NCI-H748 (cell line): Measurements from ENCODE around the gene SCARF2.
"Not testable (repeated sequence)": the region's sequence is repeated elsewhere in the genome, so short reads cannot be mapped to it uniquely, and the experiment has no call there.

Source experiments
- DNase-seq: peaks from one replicate; lab custom pipeline; 2025; ENCODE audit not compliant: unreplicated experiment; lab: John Stamatoyannopoulos, UW

Gene SCARF2

DNA sequence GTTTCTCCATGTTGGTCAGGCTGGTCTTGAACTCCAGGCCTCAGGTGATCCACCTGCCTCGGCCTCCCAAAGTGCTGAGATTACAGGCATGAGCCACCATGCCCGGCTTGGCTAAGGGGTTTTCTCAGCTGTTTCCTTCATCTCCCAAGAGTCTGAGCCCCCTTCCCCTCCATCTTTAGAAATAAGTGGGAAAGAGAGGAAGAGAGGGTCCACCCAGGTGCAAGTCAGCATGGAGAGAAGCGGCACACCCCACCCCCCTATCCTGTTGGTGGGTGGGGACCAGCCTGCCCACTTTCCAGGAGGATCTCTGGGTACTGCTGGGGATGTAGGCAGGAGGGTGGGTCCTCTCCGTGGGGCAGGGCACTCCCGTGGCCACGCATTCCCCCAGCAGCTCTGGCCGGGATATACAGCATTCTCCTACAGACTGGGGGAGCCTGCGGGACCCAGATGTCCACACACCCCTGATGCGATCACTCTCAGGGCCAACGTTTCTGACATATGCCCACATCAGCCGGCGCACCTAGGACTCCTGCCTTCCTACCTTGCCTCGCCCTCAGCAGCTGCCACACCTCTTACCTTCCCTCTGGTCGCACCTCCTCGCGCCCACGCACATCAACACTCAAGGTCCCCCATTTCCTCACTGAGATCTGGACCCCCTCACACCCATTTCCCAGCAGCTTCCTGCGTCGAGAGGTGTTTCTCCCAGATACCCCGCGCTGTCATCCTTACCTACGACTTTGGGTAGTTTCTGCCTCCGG is 8.9 kb downstream of the SCARF2 start:
- DNase-seq: no peak

DNA sequence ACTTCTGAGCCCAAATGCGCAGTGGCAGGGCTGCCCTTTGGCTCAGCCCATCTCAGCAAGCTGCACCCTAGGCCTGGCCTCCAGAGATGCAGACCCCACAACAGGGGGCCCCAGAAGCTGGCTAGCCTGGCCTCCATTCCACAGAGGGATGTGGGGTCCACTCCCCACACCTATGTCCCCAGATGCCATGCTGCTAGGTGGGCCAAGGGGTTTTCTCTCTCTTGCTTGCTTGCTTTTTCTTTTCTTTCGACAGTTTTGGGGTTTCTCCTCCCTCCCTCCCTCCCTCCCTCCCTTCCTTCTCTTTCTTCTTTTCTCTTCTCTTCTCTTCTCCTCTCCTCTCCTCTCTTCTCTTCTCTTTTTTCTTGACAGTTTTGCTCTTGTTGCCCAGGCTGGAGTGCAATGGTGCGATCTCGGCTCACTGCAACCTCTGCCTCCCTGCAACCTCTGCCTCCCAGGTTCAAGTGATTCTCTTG is 9.6 kb downstream of the SCARF2 start:
- DNase-seq: no peak

DNA sequence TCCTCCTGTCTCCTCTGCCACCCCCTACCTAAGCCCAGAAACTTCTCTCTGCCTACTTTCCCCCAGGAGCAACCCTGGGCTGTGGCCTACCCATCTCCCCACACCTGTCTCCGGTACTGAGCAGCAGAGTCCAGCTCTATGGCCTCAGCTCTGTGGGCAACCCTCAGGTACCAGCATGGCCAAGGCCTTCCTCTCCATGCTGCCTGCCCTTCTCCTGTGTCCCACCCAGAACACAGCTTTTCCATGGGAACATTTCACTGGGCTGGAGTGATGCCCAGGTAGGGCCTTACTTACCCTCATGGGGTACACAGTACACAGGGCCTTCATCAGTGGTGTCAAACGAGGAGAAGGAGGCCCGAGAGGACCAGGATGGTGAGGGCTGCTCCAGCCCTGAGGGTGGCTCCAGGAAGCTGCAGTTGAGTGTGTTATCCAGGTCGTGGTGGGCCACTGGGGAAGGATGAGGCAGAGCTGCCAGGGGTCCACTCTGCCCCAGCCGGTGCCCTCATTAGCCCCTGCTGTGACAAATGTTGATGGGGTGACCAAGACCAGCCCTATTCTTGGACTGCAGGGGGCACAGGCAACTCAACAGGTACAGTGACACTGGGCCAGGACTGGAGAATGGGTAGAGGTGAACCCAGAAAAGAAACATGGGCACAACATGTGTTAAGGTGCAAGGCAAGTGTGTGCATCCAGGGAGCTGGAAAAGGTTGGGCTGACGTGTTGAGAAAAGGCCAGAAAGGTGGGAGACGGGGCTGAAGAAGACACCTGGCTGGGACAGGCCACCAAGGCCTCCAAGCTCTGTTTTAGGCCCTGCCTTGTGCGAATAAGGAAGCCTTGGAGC is 10.3 kb downstream of the SCARF2 start:
- DNase-seq: no peak

DNA sequence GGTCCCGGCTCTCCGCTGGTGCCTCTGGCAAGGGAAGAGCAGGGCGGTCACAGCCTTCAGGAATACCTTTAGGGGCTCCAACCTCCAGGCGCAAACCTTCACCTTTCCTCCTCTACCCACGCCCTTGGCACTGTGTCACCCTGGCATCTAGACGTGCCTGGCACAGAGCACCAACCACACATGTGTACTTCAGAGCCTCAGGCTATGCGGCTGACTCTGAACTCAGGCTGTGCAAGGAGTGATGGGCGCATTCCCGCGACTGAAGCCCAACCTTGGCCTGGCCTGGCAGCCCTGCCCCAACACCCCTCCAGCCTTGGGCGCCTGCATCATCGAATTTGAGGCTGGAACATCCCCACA is 11.4 kb downstream of the SCARF2 start:
- no peak for DNase-seq

DNA sequence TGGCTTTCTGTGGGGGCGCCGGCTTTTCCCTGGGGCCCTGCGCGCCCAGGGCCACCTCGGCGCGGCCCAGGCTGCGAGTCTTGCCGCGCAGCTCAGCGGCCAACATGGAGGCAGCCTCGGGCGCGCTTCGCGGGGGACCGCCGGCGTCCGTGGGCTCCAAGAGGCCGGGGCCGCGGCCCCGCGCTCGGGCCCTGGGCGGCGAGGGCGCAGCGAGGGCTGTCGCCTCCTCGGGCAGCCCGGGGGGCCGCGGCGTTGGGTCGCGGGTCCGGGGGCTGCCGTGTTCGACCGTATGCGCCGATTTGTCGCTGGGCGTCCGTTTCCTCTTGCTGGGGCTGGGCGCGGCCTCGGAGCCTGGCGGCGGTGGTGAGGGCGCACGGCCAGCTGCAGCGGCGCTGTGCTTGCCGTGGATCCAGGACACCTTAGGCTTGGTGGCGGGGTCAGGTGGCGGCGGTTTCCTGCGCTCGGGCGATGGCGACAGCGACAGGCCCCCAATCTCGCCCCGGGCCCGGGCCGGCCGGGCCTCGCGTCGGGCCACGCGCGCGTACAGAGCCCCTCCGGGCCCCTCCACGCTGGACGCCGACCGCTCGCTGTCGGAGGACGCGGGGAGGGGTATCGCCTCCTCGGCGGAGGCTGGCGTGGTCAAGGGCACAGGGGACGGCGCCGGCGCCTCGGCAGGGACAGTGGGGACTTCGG is 11.9 kb downstream of the SCARF2 start:
- DNase-seq: no peak

DNA sequence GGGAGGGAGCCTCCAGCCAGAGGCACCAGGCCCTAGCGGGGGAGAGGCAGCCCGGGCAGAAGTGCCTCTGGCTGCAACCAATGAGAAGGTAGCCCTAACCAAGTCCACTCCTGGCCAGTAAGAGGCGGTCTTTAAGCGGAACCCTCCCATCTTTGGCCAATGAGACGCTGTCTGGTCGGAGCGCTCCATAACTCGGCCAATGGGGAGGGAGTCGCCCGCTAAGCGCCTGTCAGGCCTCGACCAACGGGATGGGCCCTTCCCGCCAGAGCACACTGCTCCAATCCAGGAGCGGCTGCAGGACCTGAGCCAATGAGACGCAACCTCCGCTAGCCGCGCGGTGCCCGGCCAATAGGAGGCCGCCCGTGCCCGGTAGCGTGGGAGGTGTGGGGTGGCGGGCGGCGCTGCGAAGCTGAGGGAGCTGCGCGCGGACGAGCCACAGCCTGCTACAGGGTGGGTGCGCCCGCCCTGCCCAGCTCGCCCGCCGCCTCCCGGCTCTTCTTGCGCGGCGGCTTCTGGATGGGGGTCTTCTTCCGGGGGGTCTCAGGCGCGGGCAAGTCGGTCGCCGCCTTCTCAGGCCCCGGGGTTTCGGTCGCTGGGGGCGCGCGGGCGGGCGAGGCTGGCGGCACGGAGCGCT is 12.6 kb downstream of the SCARF2 start:
- DNase-seq: no peak

DNA sequence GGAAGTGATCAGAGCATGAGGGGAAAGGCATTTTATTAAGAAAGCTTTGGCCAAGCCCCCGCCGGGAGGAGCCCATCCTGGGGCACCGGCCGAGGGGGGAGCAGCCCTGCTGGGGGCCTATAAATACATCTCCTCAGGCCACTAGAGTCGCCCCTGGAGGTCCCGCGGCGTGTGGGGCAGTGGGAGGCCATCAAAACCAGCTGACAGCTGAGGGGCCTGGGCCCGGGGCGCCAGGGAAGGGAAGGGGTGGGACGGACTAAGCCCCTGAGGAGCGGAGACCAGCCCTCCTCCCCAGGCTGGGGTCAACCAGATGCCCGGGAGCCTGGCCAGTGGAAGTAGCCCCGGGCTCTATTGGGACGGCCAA is 13.1 kb downstream of the SCARF2 start:
- DNase-seq: no peak

DNA sequence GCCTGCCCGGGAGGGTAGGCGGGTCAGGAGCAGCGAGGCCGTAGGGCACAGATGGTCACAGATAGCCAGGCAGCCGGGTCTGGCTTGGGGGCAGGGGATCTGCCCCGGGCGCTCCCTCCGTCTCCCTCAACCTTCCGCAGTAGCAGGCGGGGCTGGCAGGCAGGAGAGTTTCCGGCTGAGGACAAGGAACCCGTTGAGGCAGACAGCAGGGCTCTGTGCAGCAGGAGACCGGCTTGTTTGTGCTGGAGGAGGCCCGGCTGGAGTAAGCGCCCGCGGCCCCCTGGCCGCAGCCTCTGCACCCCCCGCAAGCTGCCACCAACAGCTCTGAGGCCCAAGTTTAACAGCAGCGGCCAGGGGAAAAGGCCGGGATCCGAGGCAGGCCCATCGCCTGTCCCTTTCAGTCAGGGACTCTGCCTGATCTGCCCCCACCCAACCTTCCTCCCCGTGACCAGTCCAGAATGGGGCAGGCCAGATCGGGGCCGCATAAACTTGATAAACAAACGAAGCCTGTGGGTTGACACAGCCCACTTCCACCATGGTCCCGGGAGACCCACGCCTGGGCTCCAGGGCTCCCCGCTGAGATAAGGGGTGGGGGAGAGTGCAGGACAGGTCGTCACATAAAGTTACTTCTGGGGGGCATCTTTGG is 13.6 kb downstream of the SCARF2 start:
- DNase-seq: no peak

DNA sequence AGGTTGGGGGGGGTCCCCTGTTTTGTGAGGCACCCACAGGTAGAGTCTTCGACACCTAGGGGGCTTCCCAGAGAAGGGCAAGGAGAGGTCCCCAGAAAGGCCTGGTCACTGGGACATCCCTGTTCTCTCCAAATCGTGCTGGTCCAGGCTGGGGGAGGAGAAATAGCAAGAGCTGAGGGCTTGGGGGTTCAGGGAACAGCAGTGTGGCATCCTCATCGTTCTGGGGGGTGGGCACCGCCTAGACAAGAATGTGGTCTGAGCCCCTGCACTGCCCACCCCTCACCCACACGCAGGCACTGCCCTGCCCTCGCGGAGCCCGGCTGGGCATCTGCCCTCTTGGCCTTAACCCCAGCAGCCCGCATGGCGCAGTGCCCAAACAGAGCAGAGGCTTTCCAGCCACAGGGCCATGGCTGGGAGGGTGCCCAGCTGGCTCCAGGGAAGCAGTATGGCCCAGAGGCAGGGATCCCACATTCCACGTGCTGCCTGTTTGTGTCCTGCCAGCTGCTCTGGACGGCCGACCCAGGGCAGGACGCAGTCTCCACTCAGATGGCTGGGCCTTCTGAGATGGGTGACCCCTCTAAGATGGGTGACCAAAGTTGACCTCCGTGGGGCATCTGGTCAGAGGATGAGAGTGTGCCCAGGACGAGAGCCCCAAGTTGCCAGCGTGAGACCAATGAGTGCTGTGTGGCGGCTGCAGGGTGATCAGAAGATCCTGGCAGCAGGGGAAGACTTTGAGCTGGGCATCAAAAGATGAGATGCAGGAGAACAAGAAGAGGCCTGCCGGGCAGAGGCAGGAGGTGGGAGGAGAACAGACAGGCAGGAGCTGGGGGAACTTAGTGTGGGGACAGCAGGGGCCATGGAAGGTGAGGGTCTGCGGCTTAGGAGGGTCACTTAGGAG is 14.4 kb downstream of the SCARF2 start:
- DNase-seq: no peak

DNA sequence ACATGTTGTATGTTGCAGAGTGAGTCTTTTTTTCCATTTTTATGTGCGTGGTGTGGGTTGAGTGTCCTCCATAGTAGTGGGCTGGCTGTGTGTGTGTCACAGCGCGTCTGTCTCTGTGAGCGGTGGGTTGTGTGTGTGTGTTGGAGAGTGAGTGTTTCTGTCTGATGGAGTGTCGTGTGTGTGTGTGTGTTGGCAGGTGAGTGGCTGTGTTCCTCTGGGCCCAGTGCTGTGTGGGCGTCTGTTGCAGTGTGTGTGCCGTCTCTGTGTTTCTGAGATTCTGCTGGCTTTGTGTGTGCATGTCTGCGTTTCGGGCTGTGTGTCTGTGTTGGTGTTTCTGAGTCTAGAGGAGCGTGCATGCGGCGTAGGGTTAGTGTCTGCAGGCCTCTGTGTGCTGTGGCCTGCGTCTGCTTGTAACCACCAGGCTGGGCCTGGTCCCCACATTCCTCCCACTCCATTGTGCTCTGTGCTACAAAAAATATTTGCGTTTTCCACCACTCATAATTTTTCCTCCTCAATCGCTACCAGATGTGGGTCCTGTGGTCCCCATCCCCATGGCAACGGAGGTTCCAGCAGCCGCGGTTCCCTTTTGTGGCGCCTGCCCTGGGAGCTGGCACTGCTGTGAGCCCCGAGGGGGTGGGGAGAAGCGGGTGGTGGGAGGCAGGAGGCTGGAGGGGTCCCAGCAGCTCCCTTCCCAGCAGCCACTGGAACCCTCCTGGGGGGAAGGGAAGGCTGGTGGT is 15.2 kb downstream of the SCARF2 start:
- no peak for DNase-seq

DNA sequence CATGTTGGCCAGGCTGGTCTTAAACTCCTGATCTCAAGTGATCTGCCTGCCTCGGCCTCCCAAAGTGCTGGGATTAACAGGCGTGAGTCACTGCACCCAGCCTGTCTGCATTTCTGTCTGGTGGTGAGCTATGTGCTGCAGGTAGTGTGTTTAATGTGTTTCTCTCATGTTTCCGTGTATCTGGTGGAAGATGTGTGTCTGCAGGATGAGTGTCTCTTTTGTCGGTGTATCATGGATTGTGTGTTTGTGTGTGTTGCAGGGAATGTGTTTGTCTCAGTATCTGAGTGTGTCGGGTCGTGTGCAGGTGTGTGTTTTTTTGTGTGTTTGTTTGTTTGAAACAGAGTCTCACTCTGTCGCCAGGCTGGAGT is 16.1 kb downstream of the SCARF2 start:
- DNase-seq: no peak

DNA sequence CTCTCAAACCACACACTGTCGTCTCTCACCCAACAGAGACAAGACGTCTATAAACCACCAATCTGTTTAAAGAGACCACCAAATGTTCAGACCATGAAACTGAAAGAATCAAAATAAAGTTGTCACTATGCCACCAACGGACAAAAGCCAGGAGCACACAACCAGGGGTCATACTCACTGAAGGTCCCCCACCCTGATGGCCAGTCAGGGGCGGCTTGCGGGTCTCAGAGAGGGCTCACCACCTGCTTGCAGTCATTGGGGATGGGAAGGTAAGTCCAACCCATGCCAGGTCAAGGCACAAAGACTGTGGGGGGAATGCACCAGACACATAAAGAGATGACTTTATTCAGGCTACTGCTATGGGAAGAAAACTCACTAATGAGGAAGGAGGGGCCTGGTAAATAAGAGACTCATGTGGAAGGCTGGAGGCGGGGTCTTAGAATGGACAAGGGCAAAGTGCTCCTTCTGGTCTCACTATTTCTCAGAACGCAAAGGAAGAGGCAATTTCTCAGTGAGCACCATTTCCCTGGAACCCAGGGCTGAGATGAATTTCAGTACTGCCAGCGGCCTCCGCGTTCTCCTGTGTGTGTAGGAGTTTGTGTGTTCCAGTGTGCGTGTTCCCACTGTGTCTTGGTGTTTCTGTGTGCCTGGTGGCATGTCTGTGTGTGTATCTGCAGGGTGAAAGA is 17.3 kb downstream of the SCARF2 start:
- no peak for DNase-seq

DNA sequence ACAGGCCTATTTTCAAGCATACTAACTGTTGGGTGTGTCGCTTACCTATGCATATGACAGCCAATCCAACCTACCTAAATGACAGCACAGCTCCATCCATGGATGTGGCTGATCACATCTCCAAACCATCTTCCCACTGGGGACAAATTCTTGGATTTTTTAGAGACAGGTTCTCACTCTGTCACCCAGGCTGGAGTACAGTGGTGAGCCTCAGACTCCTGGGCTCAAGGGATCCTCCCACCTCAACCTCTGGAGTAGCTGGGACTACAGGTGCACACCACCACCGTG is 18.0 kb downstream of the SCARF2 start:
- DNase-seq: no peak

DNA sequence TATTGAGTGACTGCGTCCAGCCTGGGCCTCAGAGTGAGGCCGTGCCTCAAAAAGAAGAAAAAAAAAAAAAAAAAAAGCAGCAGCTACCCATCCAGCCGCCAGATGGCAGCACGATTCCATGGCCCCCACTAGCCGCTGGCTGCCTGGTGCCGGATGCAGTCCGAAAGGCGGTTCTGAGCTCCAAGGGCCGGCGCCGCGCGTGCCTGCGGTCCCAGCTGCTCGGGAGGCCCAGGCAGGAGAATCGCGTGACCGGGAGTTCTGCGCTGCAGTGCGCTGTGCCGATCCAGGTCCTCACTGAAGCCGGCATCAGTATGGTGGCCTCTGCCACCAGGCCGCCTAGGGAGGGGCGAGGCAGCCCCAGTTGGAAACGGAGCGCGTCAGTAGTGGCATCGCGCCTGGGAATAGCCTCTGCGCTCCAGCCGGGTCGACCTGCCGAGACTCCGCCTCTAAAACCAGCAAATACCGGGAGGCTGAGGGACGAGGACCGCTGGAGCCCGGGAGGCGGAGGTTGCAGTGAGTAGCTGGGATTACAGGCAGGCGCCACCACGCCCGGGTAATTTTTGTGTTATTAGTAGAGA is 19.3 kb downstream of the SCARF2 start:
- peak; percentile 64 for DNase-seq

DNA sequence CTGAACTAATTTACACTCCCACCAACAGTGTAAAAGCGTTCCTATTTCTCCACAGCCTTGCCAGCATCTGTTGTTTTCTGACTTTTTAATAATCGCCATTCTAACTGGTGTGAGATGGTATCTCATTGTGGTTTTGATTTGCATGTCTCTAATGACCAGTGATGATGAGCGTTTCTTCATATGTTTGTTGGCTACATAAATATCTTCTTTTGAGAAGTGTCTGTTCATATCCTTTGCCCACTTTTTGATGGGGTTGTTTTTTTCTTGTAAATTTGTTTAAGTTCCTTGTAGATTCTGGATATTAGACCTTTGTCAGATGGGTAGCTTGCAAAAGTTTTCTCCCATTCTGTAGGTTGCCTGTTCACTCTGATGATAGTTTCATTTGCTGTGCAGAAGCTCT is 21.9 kb downstream of the SCARF2 start:
- not testable (repeated sequence) for DNase-seq

DNA sequence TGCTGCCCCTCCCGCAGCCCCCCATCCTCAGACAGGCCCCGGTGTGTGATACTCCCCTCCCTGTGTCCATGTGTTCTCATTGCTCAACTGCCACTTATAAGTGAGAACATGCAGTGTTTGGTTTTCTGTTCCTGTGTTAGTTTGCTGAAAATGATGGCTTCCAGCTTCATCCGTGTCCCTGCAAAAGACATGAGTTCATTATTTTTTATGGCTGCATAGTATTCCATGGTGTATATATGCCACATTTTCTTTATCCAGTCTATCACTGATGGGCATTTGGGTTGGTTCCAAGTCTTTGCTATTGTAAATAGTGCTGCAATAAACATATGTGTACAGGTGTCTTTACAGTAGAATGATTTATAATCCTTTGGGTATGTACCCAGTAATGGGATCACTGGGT is 22.4 kb downstream of the SCARF2 start:
- not testable (repeated sequence) for DNase-seq

DNA sequence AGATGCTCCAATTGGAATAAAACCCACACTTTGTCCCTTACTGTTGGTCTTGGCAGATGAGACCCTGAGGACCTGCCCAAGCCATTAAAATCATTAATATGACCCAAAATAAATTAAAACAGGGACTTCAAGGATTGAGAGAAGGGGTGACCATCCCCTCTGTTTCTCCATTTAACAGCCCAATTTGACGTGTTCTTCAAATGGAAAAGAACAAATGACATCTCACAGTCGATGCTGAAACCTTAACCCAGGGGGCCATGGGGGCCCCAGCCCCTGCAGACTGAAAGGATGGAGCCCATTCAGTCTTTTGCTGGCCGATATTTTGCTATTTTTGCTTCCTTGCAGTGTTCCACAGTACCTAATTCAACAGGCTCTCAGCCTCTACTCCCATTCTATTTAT is 23.2 kb downstream of the SCARF2 start:
- DNase-seq: no peak

DNA sequence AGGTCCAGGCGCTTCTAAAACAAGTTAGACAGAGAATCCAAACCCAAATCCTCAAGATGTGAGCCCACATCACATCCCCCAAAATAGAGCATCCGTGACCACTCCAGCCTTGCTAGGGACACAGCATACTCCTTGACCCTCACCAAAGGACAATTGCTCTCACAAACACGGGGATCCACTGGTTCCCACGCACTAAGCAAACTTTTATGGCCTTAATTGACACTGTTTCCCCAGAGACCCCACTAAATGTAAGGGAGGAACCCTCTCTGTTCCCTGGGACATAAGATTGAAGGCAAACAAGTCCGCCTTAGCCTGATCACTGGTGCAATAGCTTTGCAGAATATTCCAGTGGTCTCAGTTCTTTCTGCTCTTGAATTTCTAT is 23.6 kb downstream of the SCARF2 start:
- no peak for DNase-seq
